GM12892 (cell line): Measurements from ENCODE around the gene GPS2.

ENCODE experiments used
- POLR2A ChIP-seq: IDR thresholded peaks from 2 replicates; pipeline ENCODE4 v1.6.1; 2011; ENCODE audit warnings: low read depth, low read length, control low read depth
- POLR2AphosphoS5 ChIP-seq: IDR thresholded peaks from 2 replicates; pipeline ENCODE4 v1.6.1; 2011; ENCODE audit warnings: low read depth, low read length, control low read depth
- TAF1 ChIP-seq: IDR thresholded peaks from 2 replicates; pipeline ENCODE4 v1.6.1; 2011; ENCODE audit warnings: low read depth, mild to moderate bottlenecking, control low read depth, low read length, borderline replicate concordance

DNA sequence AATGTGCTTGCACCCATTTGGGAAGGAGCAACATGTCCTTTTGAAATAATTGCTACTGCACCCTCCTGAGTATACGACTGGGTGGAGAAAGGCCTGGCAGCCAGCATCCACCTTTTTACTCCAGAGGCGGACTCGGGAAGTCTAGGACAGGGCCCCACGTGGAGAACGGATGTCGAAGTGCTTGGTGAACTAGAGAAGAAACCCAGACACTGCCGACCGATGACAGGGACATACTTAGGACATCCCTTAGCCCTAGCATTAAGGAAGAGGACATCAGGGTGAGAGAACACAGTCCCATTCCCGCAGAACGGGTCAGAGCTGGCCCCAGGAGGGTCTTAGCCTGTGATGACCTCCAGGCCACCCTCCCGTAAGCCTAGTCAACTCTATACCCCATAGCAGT, 24.5 kb downstream of the GPS2 start:
- TF ChIP-seq POLR2A = no peak
- TF ChIP-seq POLR2AphosphoS5 = no peak
- no peak for TF ChIP-seq TAF1
